HG03342 (cell line): Measurements from ENCODE around the gene CCDC184.
A peak's percentile ranks its signal among the peaks of the same experiment; 100 is the strongest.

Experiments used
- ATAC-seq: cut with Tn5 transposase; IDR thresholded peaks from one replicate; pipeline ENCODE4 v1.9.1; 2021; ENCODE audit warnings: mild to moderate bottlenecking, moderate library complexity; ENCODE audit not compliant: unreplicated experiment

Gene CCDC184

GRCh38 chr12:48177982-48178381, 5.5 kb upstream of the CCDC184 start:
- no peak for ATAC-seq

- ATAC-seq, result no peak
Measured at GRCh38 chr12:48179466-48179865, 4.0 kb upstream of the CCDC184 start.

DNA sequence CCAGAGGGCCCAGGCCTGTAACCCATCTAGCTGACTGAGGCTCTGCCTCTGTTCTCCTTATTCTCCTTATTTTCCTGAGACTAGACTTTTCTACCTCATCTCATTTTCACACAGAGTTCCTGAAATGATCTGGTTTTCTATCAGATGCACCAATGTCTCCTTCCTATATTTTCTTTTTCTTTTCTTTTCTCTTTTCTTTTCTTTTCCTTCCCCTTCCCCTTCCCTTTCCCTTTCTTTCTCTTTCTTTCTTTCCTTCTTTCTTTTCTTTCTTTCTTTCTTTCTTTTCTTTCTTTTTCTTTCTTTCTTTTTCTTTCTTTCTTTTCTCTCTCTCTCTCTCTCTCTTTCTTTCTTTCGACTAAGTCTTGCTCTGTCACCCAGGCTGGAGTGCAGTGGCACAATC, 3.0 kb upstream of the CCDC184 start:
- no peak for ATAC-seq

DNA sequence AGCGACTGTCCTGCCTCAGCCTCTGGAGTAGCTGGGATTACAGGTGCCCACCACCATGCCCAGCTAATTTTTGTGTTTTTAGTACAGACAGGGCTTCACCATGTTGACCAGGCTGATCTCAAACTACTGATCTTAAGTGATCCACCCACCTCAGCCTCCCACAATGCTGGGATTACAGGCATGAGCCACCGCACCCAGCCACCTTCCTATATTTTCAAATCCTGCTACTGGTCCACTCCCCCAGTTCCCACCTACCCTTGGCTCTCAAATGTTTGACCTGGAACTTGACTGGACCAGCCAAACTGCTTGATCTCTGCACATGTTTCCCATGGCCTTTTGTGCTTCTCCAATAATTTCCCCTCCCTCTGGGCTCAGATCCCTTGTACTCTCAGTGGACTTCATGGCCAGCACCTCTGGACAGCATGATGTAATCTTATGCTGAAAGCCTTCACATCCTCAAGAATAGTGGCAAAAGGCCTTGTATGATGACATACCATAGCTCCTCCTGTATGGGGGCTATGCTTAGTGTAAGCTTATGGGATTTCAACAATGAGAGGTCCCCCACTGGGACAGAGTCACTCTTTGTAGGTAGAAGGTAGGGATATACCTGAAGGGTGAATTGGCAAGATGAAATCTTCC, 2.5 kb upstream of the CCDC184 start:
- ATAC-seq, result no peak

- ATAC-seq, result no peak
Measured at GRCh38 chr12:48182631-48183030, 813 bp upstream of the CCDC184 start.

DNA sequence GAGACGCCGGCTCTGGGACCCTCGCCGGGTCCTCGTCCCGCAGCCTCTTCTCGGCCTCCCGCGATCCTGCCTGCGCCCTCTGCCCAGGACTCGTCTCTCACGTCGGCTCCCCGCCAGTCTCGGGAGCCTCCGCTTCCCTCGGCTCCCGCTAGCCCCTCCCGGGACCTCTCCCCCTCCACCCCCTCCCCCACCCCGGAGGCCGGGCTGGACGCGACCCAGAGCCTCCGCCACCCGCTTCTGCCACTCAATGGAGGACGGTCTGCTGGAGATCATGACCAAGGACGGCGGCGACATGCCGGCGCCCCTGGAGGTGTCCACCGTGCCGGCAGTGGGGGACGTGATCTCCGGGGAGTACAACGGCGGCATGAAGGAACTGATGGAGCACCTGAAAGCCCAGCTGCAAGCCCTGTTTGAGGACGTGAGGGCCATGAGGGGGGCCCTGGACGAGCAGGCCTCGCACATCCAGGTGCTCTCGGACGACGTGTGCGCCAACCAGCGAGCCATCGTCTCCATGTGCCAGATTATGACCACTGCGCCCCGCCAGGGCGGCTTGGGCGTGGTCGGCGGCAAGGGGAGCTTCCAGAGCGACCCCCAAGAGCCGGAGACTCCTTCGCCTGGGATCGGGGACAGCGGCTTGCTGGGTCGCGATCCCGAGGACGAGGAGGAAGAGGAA, 568 bp downstream of the CCDC184 start:
- ATAC-seq, result no peak

- ATAC-seq, result no peak
Measured at GRCh38 chr12:48184549-48184922, 1.1 kb downstream of the CCDC184 start.

GRCh38 chr12:48185181-48185919, 1.9 kb downstream of the CCDC184 start:
- ATAC-seq, result peak; percentile 37

DNA sequence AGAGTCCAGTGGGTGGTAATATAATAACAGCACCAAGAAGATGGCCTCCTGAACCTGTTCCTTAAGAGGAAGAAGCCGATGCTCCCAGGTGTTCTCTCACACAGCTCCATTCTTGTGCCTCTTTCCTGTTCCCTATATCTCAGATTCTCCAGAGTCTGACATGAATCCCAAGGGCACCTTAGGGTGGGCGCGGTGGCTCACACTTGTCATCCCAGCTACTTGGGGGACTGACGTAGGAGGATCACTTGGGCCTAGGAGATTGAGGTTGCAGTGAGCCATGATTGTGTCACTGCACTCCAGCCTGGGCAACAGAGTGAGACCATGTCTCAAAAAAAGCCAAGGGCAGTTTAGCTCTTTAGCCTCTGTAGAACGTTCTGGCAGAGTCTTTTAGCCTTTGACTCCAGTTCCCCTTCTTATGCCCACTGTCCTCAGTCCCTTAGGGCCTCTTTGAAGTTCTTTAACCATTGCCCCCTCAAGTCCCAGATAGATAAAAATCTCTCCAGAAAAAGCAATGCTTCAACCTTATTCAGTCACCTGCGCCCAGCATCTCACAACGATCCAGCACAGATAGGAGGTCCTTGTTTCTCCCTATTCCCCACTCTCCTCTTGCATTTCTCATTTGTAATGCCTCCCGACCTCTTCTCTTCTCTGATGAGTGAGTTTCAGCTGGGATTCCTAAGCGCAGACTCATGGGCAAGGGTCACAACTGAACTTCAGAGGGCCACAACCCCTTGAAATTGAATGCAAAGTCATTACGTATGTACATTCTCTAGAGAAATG, 4.7 kb downstream of the CCDC184 start:
- ATAC-seq, result no peak

- ATAC-seq, result no peak
Measured at GRCh38 chr12:48189331-48190125, 6.1 kb downstream of the CCDC184 start.

DNA sequence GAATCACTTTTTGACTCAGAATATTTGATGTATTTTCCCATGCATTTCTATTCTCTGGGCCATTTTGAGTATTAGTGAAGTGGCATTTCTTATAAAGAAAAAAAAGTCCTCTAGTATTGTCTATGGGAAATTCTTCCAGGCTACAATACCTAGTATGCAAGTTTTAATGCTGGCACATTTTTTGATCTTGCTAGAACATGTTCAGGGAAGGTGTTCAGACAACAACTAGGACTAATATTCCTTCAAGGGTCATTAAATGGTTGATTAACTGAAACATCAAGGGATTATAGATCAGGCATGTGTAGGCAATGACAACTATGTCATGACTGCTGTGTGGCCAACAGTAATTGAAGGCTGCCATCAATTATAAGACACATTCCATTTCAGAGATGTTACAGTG, 7.7 kb downstream of the CCDC184 start:
- ATAC-seq, result no peak

GRCh38 chr12:48192861-48193260, 9.4 kb downstream of the CCDC184 start:
- ATAC-seq, result no peak

DNA sequence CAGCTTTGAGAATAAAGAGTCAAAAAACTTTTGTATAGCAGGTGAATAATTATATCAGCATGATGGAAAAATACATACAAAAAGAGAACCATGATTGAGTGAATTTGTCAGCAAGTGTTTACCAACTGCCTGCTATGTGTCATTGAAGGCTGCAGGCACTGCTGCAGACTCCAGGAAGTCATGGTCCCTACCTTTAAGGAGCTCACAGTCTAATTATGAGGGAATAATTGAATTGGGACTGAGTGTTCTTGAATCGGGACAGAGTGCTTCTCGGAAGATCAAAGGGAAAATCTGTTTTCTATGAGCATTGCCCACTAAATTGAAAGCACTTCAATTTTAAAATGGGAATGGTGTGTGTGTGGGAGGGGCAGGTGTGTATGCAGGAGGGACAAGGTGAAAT, 10.2 kb downstream of the CCDC184 start:
- ATAC-seq, result no peak

DNA sequence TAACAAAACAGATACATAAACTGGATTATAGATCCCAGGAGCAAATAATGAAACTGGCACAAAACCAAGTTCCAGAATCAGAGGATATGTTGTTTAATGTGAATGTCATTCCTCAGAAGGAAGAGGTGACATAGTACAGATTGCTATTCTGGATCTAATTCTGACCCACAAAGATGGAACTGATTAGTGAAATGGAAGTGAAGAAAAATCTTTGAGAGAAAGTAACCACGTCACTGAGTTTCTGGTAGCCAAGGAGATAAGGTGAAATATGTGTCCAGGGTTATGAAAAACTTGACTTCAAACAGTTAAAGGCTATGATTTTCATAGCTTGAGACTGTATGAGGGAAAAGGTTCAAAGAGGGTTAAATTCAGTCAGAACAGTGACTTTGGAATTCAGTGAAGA, 11.4 kb downstream of the CCDC184 start:
- ATAC-seq, result no peak

GRCh38 chr12:48197549-48197970, 14.1 kb downstream of the CCDC184 start:
- no peak for ATAC-seq

- ATAC-seq, result peak; percentile 99
Measured at GRCh38 chr12:48197971-48198671, 14.7 kb downstream of the CCDC184 start.

DNA sequence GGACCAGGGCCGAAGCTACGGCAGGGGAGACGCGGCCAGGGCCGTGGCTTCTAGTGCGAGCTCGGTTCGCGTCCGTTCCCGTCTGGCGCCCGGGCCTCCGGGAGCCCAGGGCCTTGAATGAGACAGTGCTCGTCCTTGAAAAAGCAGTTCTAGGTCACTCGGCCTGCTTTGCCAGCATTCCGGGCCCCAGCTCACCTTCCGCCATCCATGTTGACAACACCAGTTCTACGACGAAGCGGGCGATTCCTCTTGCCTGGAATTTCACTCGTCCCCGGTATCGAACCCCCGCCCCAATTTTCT, 15.2 kb downstream of the CCDC184 start:
- ATAC-seq, result peak; percentile 14

- ATAC-seq, result no peak
Measured at GRCh38 chr12:48198985-48199384, 15.5 kb downstream of the CCDC184 start.

- ATAC-seq, result no peak
Measured at GRCh38 chr12:48199774-48200221, 16.4 kb downstream of the CCDC184 start.

DNA sequence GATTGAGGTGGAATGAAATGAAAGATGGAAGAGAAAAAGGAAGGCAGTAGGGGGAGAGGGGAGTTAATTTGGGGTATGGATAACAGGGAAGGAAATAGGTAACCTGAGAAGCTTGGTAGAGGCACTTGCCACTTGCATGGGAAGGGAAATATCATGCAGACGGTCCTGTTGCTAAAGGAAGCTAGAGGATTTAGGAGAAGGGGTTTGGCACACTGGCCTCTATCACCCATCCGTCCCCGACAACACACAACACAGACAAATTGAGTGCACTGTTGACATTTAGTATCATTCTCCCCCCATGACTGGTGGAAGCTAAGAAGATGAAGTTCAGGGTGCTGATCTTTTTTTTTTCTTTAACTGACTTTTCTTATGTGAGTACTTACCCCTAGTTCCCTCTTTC, 17.6 kb downstream of the CCDC184 start:
- no peak for ATAC-seq
